H1 (cell line): ENCODE results near the gene TBPL2. TPM values are rescaled to one million over a fixed set of nuclear protein-coding genes. Genes with fewer than 3 reads are reported as not detected.

Source experiments
- FOSL1 ChIP-seq: IDR thresholded peaks from 2 replicates; pipeline ENCODE4 v1.6.1; 2011; ENCODE audit warnings: mild to moderate bottlenecking, low read depth, low read length, moderate library complexity; ENCODE audit not compliant: insufficient read depth
- NRF1 ChIP-seq: IDR thresholded peaks from 2 replicates; pipeline ENCODE4 v1.6.1; 2011; ENCODE audit warnings: mild to moderate bottlenecking, low read depth, low read length, improper control_type of control experiment
- PHF8 ChIP-seq: fragments of 200-600 bp; sonication (generic); conservative IDR thresholded peaks from 2 replicates; pipeline ENCODE4 v1.7.1; 2012; ENCODE audit warnings: low read depth, mild to moderate bottlenecking, inconsistent platforms, low read length, moderate library complexity
- RNF2 ChIP-seq: fragments of 200-900, 300-1000 bp; sonication (generic); IDR thresholded peaks from 2 replicates; pipeline ENCODE4 v1.7.1; 2016; ENCODE audit warnings: borderline replicate concordance, low read depth, mild to moderate bottlenecking, antibody characterized with exemption, low read length; ENCODE audit not compliant: poor library complexity, severe bottlenecking; ENCODE audit errors: missing control alignments
- SIX5 ChIP-seq: IDR thresholded peaks from 2 replicates; pipeline ENCODE4 v1.6.1; 2011; ENCODE audit warnings: mild to moderate bottlenecking, low read depth, low read length
- ZNF274 ChIP-seq: IDR thresholded peaks from 2 replicates; pipeline ENCODE4 v1.7.0; 2012; ENCODE audit warnings: low read length, borderline replicate concordance; ENCODE audit errors: extremely low read depth
- polyA plus RNA-seq, 7 experiments: library from polyadenylated mRNA; depleted of rRNA in 3 of 7; stranded (reverse) in 5 of 7; unstranded in 2 of 7; fragments of >200 nt in 5 of 7; fragments of 200-250 nt in 2 of 7; gene quantifications; 1 replicate in 5 of 7; 2 replicates in 1 of 7; 4 replicates in 1 of 7; pipeline versions ENCODE4 v1.2.1 to v1.2.3, GENCODE V29; 2011 to 2013; ENCODE audit warnings: missing spikeins in 2 of 7, mixed read lengths in 2 of 7
- total RNA-seq: library from RNA; stranded (reverse); fragmentation: NEBNext Ultra II Directional; extraction: Animal tissue kit (Norgen Biotek cat#: 25700); gene quantifications from 2 replicates; pipeline ENCODE4 v1.2.1, GENCODE V29; 2021
- TF ChIP-seq, protein P1 (sequence below), 3 experiments: IDR thresholded peaks; 1 replicate in 2 of 3; 2 replicates in 1 of 3; pipeline versions ENCODE4 v1.5.1 to v1.6.1; 2011; ENCODE audit warnings: low read length in 3 of 3, mild to moderate bottlenecking in 3 of 3, inconsistent platforms in 2 of 3, low read depth in 1 of 3, moderate library complexity in 1 of 3; ENCODE audit not compliant: insufficient read depth in 1 of 3; ENCODE audit errors: control extremely low read depth in 1 of 3

Gene TBPL2
- total and polyA plus RNA-seq, 2 of the 8 experiments (the other 6 are each of a cell fraction or from before 2014, with no cell fraction given): 0.03 TPM; not detected in 1

DNA sequence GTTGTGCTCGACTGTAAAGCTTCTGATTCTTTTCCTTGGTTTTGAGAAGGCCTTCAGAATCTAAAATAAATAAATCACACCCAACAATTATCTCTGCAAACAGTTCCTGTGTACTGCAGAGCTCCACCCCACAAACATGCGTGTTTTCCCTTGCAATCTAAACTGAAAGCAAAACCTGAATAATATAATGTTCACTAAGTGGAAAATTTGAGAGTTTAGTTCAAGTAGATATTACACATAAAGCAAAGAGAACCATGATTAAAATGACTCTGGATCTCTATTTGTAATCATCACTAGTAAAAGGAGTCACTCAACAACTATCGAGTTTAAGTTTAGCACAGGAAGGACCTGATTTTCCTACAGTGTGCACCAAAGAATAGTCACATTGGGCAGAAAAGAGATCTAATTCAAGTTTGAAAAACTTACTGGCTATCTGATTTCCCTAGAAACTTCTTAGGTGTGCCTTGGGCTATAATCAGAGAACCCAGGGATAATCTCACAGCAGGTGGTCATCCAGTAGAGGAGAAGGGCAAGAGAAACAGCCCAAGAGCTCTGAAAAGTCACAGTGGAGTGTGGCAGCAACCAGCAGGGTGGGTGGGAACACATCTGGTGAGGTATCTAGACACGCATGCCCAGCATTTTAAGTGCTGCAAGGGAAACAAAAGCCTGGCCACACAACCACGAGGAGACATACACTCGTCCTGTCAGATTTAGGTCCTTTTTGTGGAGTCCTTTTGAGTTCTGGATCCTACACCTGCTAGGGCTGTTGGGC lies 54.2 kb downstream of the TBPL2 start (continued):
- TF ChIP-seq, protein P1, sequence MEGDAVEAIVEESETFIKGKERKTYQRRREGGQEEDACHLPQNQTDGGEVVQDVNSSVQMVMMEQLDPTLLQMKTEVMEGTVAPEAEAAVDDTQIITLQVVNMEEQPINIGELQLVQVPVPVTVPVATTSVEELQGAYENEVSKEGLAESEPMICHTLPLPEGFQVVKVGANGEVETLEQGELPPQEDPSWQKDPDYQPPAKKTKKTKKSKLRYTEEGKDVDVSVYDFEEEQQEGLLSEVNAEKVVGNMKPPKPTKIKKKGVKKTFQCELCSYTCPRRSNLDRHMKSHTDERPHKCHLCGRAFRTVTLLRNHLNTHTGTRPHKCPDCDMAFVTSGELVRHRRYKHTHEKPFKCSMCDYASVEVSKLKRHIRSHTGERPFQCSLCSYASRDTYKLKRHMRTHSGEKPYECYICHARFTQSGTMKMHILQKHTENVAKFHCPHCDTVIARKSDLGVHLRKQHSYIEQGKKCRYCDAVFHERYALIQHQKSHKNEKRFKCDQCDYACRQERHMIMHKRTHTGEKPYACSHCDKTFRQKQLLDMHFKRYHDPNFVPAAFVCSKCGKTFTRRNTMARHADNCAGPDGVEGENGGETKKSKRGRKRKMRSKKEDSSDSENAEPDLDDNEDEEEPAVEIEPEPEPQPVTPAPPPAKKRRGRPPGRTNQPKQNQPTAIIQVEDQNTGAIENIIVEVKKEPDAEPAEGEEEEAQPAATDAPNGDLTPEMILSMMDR (IDR thresholded peaks at IDR 0.05; ENCODE audit: control extremely low read depth in 1 of 3, insufficient read depth in 1 of 3, low read depth in 1 of 3, low read length in 3 of 3): no peak
- no peak for TF ChIP-seq FOSL1
- no peak for TF ChIP-seq PHF8
- no peak for TF ChIP-seq NRF1
- no peak for TF ChIP-seq ZNF274
- no peak for TF ChIP-seq SIX5
- no peak for TF ChIP-seq RNF2
